Ammon's horn (tissue), 1 donor: ENCODE data around the gene COL13A1.
A peak's percentile ranks its signal among the peaks of the same experiment; 100 is the strongest.

ENCODE experiments used
- DNase-seq: peaks from one replicate; pipeline ENCODE4 v3.0.0-alpha.2; 2016; ENCODE audit warnings: low spot score

The COL13A1 gene

GRCh38 chr10:69801434-69802315 is at the start of gene COL13A1:
COL13A1 (plus strand) TSS chr10:69801906; CDS start chr10:69802424, 518 bp downstream.
- DNase-seq = no peak

- DNase-seq = no peak
Measured at GRCh38 chr10:69752479-69752878, 49.2 kb upstream of the COL13A1 start.

- no peak for DNase-seq
Measured at GRCh38 chr10:69756279-69756678, 45.4 kb upstream of the COL13A1 start.

- no peak for DNase-seq
Measured at GRCh38 chr10:69757206-69757552, 44.5 kb upstream of the COL13A1 start.

GRCh38 chr10:69757553-69758309 is 44.0 kb upstream of the COL13A1 start:
- DNase-seq = peak; percentile 70

- no peak for DNase-seq
Measured at GRCh38 chr10:69758310-69758728, 43.4 kb upstream of the COL13A1 start.

GRCh38 chr10:69759641-69760040 is 42.1 kb upstream of the COL13A1 start:
- no peak for DNase-seq

- no peak for DNase-seq
Measured at GRCh38 chr10:69760072-69760471, 41.6 kb upstream of the COL13A1 start.

GRCh38 chr10:69761320-69761719 is 40.4 kb upstream of the COL13A1 start:
- DNase-seq = no peak

GRCh38 chr10:69766161-69766910 is 35.4 kb upstream of the COL13A1 start:
- DNase-seq = no peak

GRCh38 chr10:69767793-69768192 is 33.9 kb upstream of the COL13A1 start:
- no peak for DNase-seq

GRCh38 chr10:69768386-69768785 is 33.3 kb upstream of the COL13A1 start:
- DNase-seq = no peak

- DNase-seq = peak; percentile 18
Measured at GRCh38 chr10:69769395-69769992, 32.2 kb upstream of the COL13A1 start.

GRCh38 chr10:69772933-69773704 is 28.6 kb upstream of the COL13A1 start:
- DNase-seq = no peak

GRCh38 chr10:69774596-69774995 is 27.1 kb upstream of the COL13A1 start:
- no peak for DNase-seq

- DNase-seq = no peak
Measured at GRCh38 chr10:69780077-69780476, 21.6 kb upstream of the COL13A1 start.

GRCh38 chr10:69781576-69781975 is 20.1 kb upstream of the COL13A1 start:
- DNase-seq = no peak

GRCh38 chr10:69783515-69783914 is 18.2 kb upstream of the COL13A1 start:
- DNase-seq = no peak

- DNase-seq = no peak
Measured at GRCh38 chr10:69786791-69787190, 14.9 kb upstream of the COL13A1 start.

GRCh38 chr10:69787681-69788080 is 14.0 kb upstream of the COL13A1 start:
- no peak for DNase-seq

- DNase-seq = no peak
Measured at GRCh38 chr10:69789164-69789576, 12.5 kb upstream of the COL13A1 start.
